ENCODE measurements around the gene MLXIP. TPM values are rescaled to one million over a fixed set of nuclear protein-coding genes. Genes with fewer than 3 reads are reported as not detected.

Gene MLXIP
- total RNA-seq, 1 experiment from 2014 or later = 7.7 TPM

GRCh38 chr12:122145505-122146330 lies 67.2 kb downstream of the MLXIP start:
- no peak for DNase-seq (ENCODE audit: low read depth)

- DNase-seq (ENCODE audit: low read depth) = no peak
Observed at GRCh38 chr12:122147514-122148290, 69.1 kb downstream of the MLXIP start.

- no peak for DNase-seq (ENCODE audit: low read depth)
Observed at GRCh38 chr12:122148657-122149056, 70.1 kb downstream of the MLXIP start.

GRCh38 chr12:122150127-122150681 lies 71.6 kb downstream of the MLXIP start:
- no peak for DNase-seq (ENCODE audit: low read depth)

- DNase-seq (ENCODE audit: low read depth) = no peak
Observed at GRCh38 chr12:122152754-122153153, 74.2 kb downstream of the MLXIP start.

GRCh38 chr12:122155705-122156104 lies 77.1 kb downstream of the MLXIP start:
- DNase-seq (ENCODE audit: low read depth) = no peak

- no peak for DNase-seq (ENCODE audit: low read depth)
Observed at GRCh38 chr12:122158700-122159285, 80.2 kb downstream of the MLXIP start.

- no peak for DNase-seq (ENCODE audit: low read depth)
Observed at GRCh38 chr12:122159882-122160281, 81.3 kb downstream of the MLXIP start.

GRCh38 chr12:122160761-122161160 lies 82.2 kb downstream of the MLXIP start:
- no peak for DNase-seq (ENCODE audit: low read depth)

- no peak for DNase-seq (ENCODE audit: low read depth)
Observed at GRCh38 chr12:122161682-122162081, 83.1 kb downstream of the MLXIP start.

- no peak for DNase-seq (ENCODE audit: low read depth)
Observed at GRCh38 chr12:122162976-122163375, 84.4 kb downstream of the MLXIP start.

GRCh38 chr12:122166422-122167349 lies 88.1 kb downstream of the MLXIP start:
- no peak for DNase-seq (ENCODE audit: low read depth)

GRCh38 chr12:122167356-122167925 lies 88.9 kb downstream of the MLXIP start:
- no peak for DNase-seq (ENCODE audit: low read depth)

GRCh38 chr12:122168492-122168891 lies 89.9 kb downstream of the MLXIP start:
- DNase-seq (ENCODE audit: low read depth) = no peak

GRCh38 chr12:122171399-122171798 lies 92.8 kb downstream of the MLXIP start:
- no peak for DNase-seq (ENCODE audit: low read depth)

- DNase-seq (ENCODE audit: low read depth) = no peak
Observed at GRCh38 chr12:122172262-122172939, 93.8 kb downstream of the MLXIP start.

- DNase-seq (ENCODE audit: low read depth) = no peak
Observed at GRCh38 chr12:122174155-122174845, 95.7 kb downstream of the MLXIP start, which contains the start of gene IL31. TSS of gene IL31 (minus strand) at chr12:122174221. CDS start at chr12:122174172, 49 bp downstream.

- DNase-seq (ENCODE audit: low read depth) = peak; percentile 37
Observed at GRCh38 chr12:122176473-122176872, 97.9 kb downstream of the MLXIP start.

- peak; percentile 32 for DNase-seq (ENCODE audit: low read depth)
Observed at GRCh38 chr12:122182887-122183587, 104.5 kb downstream of the MLXIP start, which contains the start of gene LRRC43. TSS of gene LRRC43 (plus strand) at chr12:122183123. CDS start at chr12:122183145, 22 bp downstream.
